Mononuclear cell (primary cell): ENCODE measurements around the gene MICU1. TPM values are rescaled to one million over a fixed set of nuclear protein-coding genes. Genes with fewer than 3 reads are reported as not detected.

ENCODE experiments used
- H3K27me3 ChIP-seq: 2 replicates; pipeline ENCODE4 v1.6.0; 2011; ENCODE audit warnings: low read length, control low read depth; ENCODE audit not compliant: insufficient read depth
- H3K4me1 ChIP-seq: 2 replicates; pipeline ENCODE4 v1.5.1; 2011; ENCODE audit warnings: mild to moderate bottlenecking, low read length, control low read depth; ENCODE audit not compliant: insufficient read depth
- H3K4me3 ChIP-seq: 2 replicates; pipeline ENCODE4 v1.5.1; 2011; ENCODE audit warnings: mild to moderate bottlenecking, low read length, moderate library complexity
- H3K9me3 ChIP-seq: 2 replicates; pipeline ENCODE4 v1.5.1; 2011; ENCODE audit warnings: low read depth, mild to moderate bottlenecking, control low read depth, low read length
- total RNA-seq: library from RNA; depleted of rRNA; stranded (reverse); fragments of >200 nt; gene quantifications from one replicate; pipeline ENCODE4 v1.2.3, GENCODE V29; 2012

Gene MICU1
- total RNA-seq, 1 donor = 25.5 TPM

- Histone ChIP-seq H3K27me3 (no peaks in the 10 kb centered on the region), H3K4me1 (peaks cover 22% of the 10 kb centered on the region), H3K9me3 (no peaks in the 10 kb centered on the region), H3K4me3 (no peak overlapping the region)
Observed at GRCh38 chr10:72601144-72601543, 24.7 kb downstream of the MICU1 start.

DNA sequence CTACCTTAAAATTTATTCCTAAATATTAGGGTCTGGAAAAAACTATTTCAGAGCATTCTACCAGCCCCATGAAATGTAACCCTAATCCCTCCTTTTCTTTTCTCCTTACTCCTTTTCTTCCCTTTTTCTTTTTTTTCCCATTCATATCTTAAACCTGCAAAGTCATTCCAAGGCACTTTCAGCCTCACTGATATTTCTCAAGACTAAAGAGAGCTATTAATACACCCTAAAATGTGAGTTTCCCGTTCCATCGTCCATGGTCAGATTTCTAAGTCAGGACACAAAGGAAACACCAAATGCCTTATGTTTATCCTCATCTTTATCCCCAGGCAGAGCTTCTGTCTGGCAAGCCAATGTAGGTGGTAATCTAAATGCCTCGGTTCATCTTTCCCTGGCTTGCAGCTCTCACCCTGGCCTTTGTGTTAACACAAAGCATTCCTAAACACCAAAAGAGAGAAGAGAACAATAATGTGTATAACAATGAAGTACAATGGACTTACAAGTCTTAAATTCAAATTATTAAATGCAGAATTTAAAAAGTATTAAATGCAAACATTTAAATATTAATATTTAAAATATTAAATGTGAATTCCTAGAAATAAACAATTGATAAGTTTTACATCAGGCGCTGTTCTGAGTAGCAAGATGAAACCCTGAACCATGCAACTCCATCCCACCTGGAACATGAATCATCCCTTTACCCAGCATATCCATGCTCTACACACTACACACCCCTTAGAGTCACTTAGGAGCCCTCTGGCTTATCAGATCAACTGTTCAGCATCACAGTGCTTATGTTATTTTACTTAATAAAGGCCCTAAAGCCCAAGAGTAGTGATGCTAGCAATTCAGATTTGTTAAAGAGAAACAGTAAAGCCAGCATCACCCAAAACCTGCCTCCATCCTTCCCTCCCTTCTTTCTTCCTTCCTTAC, 26.8 kb downstream of the MICU1 start:
- H3K9me3 ChIP-seq = no peaks in the 10 kb centered on the region
- H3K4me1 ChIP-seq = peaks cover 29% of the 10 kb centered on the region
- H3K27me3 ChIP-seq = no peaks in the 10 kb centered on the region
- no peak overlapping the region for H3K4me3 ChIP-seq

- H3K9me3 ChIP-seq = no peaks in the 10 kb centered on the region
- no peak overlapping the region for H3K4me3 ChIP-seq
- no peaks in the 10 kb centered on the region for H3K27me3 ChIP-seq
- H3K4me1 ChIP-seq = peaks cover 35% of the 10 kb centered on the region
Observed at GRCh38 chr10:72597897-72598296, 28.0 kb downstream of the MICU1 start.

GRCh38 chr10:72595436-72595835, 30.4 kb downstream of the MICU1 start:
- Histone ChIP-seq H3K9me3 (no peaks in the 10 kb centered on the region), H3K27me3 (no peaks in the 10 kb centered on the region), H3K4me1 (peaks cover 35% of the 10 kb centered on the region), H3K4me3 (no peak overlapping the region)

- Histone ChIP-seq H3K4me1 (peaks cover 25% of the 10 kb centered on the region), H3K4me3 (no peak overlapping the region), H3K27me3 (no peaks in the 10 kb centered on the region), H3K9me3 (no peaks in the 10 kb centered on the region)
Observed at GRCh38 chr10:72593963-72594362, 31.9 kb downstream of the MICU1 start.

GRCh38 chr10:72588266-72588665, 37.6 kb downstream of the MICU1 start:
- H3K9me3 ChIP-seq = no peaks in the 10 kb centered on the region
- H3K4me3 ChIP-seq = no peak overlapping the region
- no peaks in the 10 kb centered on the region for H3K27me3 ChIP-seq
- peaks cover 6% of the 10 kb centered on the region for H3K4me1 ChIP-seq

- H3K4me3 ChIP-seq = no peak overlapping the region
- H3K4me1 ChIP-seq = peaks cover 4% of the 10 kb centered on the region
- H3K27me3 ChIP-seq = no peaks in the 10 kb centered on the region
- no peaks in the 10 kb centered on the region for H3K9me3 ChIP-seq
Observed at GRCh38 chr10:72587568-72587967, 38.3 kb downstream of the MICU1 start.

- H3K9me3 ChIP-seq = no peaks in the 10 kb centered on the region
- H3K4me3 ChIP-seq = no peak overlapping the region
- no peaks in the 10 kb centered on the region for H3K27me3 ChIP-seq
- H3K4me1 ChIP-seq = no peaks in the 10 kb centered on the region
Observed at GRCh38 chr10:72574636-72575035, 51.2 kb downstream of the MICU1 start.

- no peaks in the 10 kb centered on the region for H3K9me3 ChIP-seq
- H3K4me3 ChIP-seq = no peak overlapping the region
- no peaks in the 10 kb centered on the region for H3K27me3 ChIP-seq
- peaks cover 5% of the 10 kb centered on the region for H3K4me1 ChIP-seq
Observed at GRCh38 chr10:72573079-72573478, 52.8 kb downstream of the MICU1 start.

GRCh38 chr10:72567889-72568640, 57.8 kb downstream of the MICU1 start:
- no peaks in the 10 kb centered on the region for H3K9me3 ChIP-seq
- no peaks in the 10 kb centered on the region for H3K27me3 ChIP-seq
- H3K4me3 ChIP-seq = no peak overlapping the region
- H3K4me1 ChIP-seq = peaks cover 25% of the 10 kb centered on the region

DNA sequence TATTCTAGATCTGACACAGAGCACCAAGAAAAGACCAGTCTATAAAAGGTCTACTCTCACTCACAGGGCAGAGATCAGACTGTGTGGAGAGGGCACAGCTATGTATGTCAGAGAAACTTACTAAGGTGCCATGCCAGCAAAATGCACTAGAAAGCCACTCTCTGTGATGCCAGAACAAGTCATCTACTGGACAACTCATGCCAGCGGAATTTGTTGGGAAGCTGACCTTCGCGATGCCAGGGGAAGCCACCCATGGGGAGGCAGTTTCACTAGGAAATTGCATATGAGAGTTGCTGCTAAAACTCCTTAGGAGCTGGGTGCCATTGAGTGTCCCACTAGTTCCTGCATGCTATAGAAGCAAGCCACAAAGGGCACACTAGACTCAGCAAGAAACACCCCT, 58.5 kb downstream of the MICU1 start:
- peaks cover 31% of the 10 kb centered on the region for H3K4me1 ChIP-seq
- H3K27me3 ChIP-seq = no peaks in the 10 kb centered on the region
- H3K9me3 ChIP-seq = no peaks in the 10 kb centered on the region
- no peak overlapping the region for H3K4me3 ChIP-seq

GRCh38 chr10:72564596-72564995, 61.3 kb downstream of the MICU1 start:
- H3K4me1 ChIP-seq = peaks cover 44% of the 10 kb centered on the region
- no peak overlapping the region for H3K4me3 ChIP-seq
- H3K27me3 ChIP-seq = no peaks in the 10 kb centered on the region
- no peaks in the 10 kb centered on the region for H3K9me3 ChIP-seq

DNA sequence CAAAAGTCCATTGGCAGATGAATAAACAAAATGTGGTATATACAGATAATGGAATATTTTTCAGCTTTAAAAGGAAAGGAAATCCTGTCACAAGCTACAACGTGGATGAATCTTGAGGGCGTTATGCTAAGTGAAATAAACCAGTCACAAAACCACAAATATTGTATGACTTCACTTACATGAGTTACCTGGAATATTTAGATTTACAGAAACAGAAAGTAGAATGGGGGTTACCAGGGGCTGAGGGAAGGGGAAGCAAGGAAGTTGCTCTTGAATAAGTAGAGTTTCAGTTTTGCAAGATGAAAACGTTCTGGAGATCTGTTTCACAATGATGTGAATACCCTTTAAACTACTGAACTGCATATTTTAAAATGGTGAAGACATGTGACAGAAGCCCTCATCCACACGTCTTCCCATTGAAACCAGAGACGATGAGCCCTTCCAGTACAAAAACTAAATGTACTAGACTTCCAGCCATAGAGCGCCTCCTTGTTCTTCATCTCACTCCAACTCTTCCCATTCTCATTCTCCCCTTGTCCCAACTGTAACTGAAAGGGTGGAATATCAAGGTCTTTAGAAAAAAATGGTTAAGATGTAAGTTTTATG, 62.4 kb downstream of the MICU1 start:
- Histone ChIP-seq H3K4me1 (peaks cover 42% of the 10 kb centered on the region), H3K9me3 (no peaks in the 10 kb centered on the region), H3K4me3 (no peak overlapping the region), H3K27me3 (no peaks in the 10 kb centered on the region)

DNA sequence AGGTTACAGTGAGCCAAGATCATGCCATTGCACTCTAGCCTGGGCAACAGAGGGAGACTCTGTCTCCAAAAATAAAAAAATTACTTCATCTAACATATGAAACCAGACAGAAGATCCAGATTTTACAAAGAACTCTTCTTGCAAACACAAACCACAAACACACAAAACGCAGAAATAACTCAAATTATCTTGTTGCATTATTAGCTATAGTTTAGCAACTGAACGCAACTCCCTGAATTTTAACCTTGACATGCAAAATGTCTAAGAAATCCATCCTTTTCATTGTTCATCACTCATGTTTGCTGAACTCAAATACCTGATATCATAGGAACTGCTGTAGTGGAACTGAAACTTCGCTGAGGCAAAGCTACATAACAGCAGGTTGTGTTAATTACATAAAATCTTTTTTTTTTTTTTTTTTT, 64.1 kb downstream of the MICU1 start:
- no peak overlapping the region for H3K4me3 ChIP-seq
- H3K27me3 ChIP-seq = no peaks in the 10 kb centered on the region
- no peaks in the 10 kb centered on the region for H3K9me3 ChIP-seq
- H3K4me1 ChIP-seq = peaks cover 35% of the 10 kb centered on the region

DNA sequence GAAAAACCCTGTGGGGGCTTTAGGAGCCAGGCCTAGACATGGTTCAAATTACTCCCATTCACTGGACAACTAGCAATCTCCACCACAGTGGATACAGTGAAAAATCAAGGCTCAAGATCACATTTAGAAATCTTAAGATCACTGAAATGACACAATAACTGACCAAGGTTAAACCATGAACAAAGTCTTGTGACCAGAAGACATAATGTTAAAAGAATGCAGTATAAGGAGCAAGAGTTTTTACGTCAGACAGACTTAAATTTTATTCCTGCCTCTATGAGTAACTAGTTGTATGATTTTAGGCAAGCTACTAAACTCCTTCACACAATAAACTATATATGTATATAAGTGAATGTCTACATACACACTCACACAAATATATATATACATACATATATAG, 68.5 kb downstream of the MICU1 start:
- H3K4me1 ChIP-seq = peaks cover 22% of the 10 kb centered on the region
- H3K27me3 ChIP-seq = no peaks in the 10 kb centered on the region
- H3K9me3 ChIP-seq = no peaks in the 10 kb centered on the region
- H3K4me3 ChIP-seq = no peak overlapping the region
